Fibroblast of mammary gland (primary cell): ENCODE results near the gene CRABP1.

Source experiments
- DNase-seq: peaks from one replicate; pipeline ENCODE4 v3.0.0-alpha.2; 2010; ENCODE audit warnings: low read depth
- H3K4me3 ChIP-seq: 2 replicates; pipeline ENCODE4 v1.5.1; 2011; ENCODE audit warnings: low read depth, mild to moderate bottlenecking, low read length, moderate library complexity; ENCODE audit not compliant: control insufficient read depth
- TF ChIP-seq, protein P1 (sequence below): conservative IDR thresholded peaks from 2 replicates; pipeline ENCODE4 v1.5.1; 2011; ENCODE audit warnings: low read depth, low read length, inconsistent platforms; ENCODE audit not compliant: control insufficient read depth, insufficient read depth

Gene CRABP1

DNA sequence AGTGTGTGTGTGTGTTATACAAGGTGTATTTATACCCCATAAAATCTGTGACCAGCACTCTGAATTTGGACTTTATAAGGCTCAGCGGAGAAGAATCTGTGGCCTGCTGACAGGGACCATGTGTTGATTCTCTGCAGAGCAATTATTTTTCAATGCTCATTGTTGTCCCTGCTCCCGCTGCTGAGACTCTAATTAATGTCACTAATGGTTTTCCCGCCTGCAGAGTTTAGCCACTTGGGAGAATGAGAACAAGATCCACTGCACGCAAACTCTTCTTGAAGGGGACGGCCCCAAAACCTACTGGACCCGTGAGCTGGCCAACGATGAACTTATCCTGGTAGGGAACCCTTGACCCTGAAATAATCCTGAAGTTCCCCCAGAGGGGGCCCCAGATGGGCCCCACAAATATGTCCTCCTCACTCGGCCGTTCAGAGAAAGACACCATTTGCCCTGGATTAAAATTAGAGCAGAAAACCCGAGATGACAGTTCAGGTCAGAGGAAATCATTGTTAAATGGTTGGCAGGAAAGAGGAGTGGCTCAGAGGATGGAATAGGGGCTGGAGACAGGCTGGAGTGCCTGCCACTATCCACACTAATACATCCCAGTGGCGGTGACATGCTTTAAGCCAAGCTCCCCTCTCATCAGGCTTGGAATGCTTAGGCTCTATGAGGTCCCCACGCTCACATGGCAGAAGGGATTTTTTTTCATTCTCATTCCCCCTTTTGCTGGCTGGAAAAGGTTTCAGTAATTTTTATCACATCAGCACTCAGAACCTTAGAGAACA lies 3.3 kb downstream of the CRABP1 start:
- TF ChIP-seq, protein P1, sequence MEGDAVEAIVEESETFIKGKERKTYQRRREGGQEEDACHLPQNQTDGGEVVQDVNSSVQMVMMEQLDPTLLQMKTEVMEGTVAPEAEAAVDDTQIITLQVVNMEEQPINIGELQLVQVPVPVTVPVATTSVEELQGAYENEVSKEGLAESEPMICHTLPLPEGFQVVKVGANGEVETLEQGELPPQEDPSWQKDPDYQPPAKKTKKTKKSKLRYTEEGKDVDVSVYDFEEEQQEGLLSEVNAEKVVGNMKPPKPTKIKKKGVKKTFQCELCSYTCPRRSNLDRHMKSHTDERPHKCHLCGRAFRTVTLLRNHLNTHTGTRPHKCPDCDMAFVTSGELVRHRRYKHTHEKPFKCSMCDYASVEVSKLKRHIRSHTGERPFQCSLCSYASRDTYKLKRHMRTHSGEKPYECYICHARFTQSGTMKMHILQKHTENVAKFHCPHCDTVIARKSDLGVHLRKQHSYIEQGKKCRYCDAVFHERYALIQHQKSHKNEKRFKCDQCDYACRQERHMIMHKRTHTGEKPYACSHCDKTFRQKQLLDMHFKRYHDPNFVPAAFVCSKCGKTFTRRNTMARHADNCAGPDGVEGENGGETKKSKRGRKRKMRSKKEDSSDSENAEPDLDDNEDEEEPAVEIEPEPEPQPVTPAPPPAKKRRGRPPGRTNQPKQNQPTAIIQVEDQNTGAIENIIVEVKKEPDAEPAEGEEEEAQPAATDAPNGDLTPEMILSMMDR, result no peak

DNA sequence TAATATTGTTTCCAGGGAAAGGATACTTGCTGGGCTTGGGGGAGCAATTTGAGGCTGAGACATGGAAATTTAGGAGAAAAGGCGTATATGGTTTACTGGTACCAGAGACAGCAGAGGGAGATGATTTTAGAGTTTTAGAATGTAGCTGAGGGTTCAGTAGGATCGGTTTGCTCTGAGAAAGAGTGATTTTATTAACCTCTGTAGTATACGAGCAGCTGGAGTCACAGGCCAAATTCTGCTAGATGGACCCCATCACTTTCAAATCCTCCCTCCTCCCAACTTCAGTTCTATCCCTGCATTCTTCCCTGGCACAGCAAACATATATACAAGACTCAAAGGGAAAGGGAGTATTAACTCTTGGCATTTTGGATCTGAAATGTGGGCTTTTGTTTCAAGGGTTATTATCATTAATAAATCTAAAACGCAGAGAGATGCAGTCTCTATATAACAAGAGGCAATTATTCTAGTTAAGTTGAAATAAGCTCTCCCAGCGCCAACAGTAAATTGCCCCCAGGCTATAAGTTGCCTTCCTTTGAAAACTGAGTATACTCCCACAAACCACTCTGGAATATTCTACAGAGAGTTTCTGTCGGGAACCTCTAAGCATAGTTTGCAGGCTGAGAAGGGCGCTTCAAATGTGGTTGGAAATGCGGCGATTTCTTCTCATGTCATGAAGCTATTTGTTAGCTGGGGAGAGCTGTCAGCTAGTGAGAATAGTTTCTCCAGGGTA lies 5.4 kb downstream of the CRABP1 start:
- TF ChIP-seq, protein P1, result no peak
- DNase-seq, result no peak
- no peak overlapping the region for H3K4me3 ChIP-seq

More for the DNA sequence above, 3.3 kb downstream of the CRABP1 start:
- DNase-seq, result no peak
- no peak overlapping the region for H3K4me3 ChIP-seq

DNA sequence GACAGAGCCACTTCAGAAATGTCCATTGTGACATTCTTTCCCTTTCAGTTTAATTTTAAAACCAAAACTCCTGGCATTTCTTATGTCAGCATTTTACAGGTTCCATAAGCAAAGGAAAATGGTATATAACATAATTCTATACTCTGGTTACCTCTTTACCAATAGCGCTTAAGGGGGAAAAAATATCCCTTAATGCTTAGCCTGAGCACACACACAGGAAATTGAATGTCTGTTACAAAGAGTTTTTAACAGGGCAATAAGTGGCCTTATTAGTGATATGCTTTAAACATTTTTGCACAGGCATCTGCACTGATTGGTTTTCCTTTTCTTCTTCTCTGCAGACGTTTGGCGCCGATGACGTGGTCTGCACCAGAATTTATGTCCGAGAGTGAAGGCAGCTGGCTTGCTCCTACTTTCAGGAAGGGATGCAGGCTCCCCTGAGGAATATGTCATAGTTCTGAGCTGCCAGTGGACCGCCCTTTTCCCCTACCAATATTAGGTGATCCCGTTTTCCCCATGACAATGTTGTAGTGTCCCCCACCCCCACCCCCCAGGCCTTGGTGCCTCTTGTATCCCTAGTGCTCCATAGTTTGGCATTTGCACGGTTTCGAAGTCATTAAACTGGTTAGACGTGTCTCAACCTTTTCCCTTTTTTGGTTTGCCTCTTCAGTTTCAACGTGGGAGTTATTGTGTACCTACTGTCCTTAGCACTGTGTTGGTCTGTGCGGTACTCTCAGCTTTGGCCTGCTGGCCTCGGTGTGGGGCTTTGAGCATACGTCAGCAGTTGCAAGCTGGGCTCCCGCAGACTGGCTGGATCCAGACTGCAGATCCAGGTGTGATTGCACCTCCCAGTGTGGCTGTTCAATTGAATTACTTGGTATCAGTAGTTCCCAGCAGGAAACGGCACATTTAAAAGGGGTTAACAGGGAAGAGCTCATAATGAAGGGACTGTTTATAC lies 7.7 kb downstream of the CRABP1 start:
- H3K4me3 ChIP-seq, result no peak overlapping the region
- TF ChIP-seq, protein P1, result no peak
- DNase-seq, result no peak

DNA sequence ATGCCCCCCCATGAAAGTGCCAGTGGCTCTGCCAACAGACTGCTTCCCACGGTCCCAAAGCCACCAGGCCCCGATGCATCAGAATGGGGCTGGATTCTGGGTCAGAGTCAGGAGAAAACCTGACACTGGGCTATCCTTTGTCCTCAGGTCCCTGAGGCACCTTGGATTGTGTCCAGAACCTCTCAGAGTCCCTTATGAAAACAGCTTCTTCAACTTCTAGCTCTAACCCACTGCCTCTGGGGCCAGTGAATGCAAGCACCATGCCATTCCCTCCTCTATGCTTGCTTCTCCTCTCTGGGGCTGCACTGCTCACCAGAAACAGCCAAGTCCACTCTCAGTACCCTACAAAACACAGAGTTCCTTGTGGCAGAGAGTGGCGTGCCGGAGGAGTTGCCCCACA lies 9.9 kb downstream of the CRABP1 start:
- no peak for DNase-seq
- TF ChIP-seq, protein P1, result no peak
- no peak overlapping the region for H3K4me3 ChIP-seq

DNA sequence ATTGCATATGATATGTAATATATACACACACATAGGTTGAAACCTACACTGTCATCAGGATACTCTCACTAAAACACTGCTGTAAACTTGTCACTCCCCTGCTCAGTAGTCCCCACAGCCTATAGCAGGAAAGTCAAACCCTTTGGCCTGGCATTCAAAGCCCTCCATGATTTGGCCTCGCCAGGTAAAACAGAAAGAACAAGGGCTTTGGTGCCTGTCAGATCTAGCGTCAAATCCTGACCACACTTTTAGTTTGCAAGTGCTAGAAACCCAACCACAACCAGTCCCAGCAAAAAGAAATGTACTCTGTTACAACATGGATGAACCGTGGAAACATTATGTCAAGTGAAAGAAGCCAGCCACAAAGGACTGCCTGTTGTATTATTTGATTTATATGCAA lies 11.4 kb downstream of the CRABP1 start:
- H3K4me3 ChIP-seq, result no peak overlapping the region
- DNase-seq, result no peak
- TF ChIP-seq, protein P1, result no peak

DNA sequence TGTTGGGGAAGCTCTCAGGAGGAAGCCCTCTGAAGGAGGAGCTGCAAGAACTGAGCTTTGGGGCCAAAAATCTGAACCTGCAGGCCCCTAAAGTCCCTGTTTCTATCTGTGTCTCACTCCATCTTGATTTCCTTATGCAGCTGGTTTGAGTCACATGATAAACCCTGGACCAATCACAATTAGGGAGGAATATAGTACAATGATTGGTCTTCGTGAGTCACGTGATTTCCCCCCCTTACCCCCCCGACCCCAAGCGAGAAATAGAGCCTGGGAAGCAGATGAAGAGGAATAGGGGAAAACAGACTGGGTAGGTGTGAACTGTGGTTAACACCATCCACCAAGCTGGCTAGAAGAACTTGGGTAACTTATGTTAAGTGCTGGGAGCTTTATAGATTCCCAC lies 12.9 kb downstream of the CRABP1 start:
- H3K4me3 ChIP-seq, result no peak overlapping the region
- peak; percentile 48 for DNase-seq
- TF ChIP-seq, protein P1, result no peak
